ENCODE results near the gene NFAM1.

DNA sequence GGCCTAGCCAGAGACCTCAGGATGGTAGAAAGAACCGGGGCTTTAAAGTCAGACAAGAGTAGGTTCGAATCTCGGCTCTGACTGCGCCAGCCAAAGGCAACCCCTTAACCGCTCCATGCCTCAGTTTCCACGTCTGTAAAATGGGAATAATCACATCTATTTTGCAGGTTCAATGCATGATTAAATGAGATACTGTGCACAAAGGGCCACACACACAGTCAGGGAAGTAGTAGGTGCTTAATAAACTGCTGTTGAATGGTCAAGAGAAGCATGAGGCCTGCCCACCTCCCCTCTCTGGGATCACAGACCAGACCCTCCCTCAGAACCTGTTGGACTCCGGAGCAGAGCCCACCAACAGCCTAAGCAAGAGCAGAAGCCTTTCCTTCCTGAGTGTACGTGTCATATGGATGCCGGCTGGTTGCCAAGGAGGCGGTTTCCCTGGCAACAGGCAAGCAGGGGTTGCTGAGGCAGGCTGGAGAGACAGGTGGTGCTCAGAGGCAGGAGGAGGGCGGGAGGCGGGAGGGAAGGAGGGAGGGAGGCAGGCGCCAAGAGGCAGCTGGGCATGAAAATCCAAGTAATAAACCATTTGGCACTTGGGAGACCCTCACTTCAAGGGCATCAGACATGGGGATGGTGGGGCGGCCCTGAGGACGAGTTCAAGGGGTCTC, 43.9 kb downstream of the NFAM1 start:
- TF ChIP-seq, protein P1, sequence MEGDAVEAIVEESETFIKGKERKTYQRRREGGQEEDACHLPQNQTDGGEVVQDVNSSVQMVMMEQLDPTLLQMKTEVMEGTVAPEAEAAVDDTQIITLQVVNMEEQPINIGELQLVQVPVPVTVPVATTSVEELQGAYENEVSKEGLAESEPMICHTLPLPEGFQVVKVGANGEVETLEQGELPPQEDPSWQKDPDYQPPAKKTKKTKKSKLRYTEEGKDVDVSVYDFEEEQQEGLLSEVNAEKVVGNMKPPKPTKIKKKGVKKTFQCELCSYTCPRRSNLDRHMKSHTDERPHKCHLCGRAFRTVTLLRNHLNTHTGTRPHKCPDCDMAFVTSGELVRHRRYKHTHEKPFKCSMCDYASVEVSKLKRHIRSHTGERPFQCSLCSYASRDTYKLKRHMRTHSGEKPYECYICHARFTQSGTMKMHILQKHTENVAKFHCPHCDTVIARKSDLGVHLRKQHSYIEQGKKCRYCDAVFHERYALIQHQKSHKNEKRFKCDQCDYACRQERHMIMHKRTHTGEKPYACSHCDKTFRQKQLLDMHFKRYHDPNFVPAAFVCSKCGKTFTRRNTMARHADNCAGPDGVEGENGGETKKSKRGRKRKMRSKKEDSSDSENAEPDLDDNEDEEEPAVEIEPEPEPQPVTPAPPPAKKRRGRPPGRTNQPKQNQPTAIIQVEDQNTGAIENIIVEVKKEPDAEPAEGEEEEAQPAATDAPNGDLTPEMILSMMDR (conservative IDR thresholded peaks at IDR 0.05; ENCODE audit: low read length): no peak
- no peak for TF ChIP-seq EZH2phosphoT487 (IDR thresholded peaks at IDR 0.05; ENCODE audit: borderline replicate concordance)

Measured in Loucy (cell line).